AG04450 (cell line): Measurements from ENCODE around the gene PNMA8C. TPM values are rescaled to one million over a fixed set of nuclear protein-coding genes. Genes with fewer than 3 reads are reported as not detected.
"Not testable (repeated sequence)": the region's sequence is repeated elsewhere in the genome, so short reads cannot be mapped to it uniquely, and the experiment has no call there.

ENCODE experiments used
- CTCF ChIA-PET: fragments of 300-600, 350-600 bp; formaldehyde crosslinking; extraction: SDS; loops from one replicate; lab custom pipeline; 2022; ENCODE audit warnings: antibody characterized with exemption, inconsistent platforms; lab: Charles Lee
- POLR2A ChIA-PET: fragments of 350-600 bp; formaldehyde crosslinking; extraction: SDS; loops from one replicate; lab custom pipeline; 2021; ENCODE audit warnings: antibody characterized with exemption, inconsistent platforms; lab: Yijun Ruan, JAX
- DNase-seq: peaks from one replicate; pipeline ENCODE4 v3.0.0-alpha.2; 2011; ENCODE audit warnings: low read depth, low spot score
- H3K27ac ChIP-seq: one replicate; pipeline ENCODE4 v1.5.1; 2012; ENCODE audit warnings: low read depth, low read length, control low read depth
- H3K27me3 ChIP-seq: one replicate; pipeline ENCODE4 v1.6.0; 2012; ENCODE audit warnings: low read length; ENCODE audit not compliant: control insufficient read depth, insufficient read depth
- H3K4me3 ChIP-seq: 2 replicates; pipeline ENCODE4 v1.5.1; 2011; ENCODE audit warnings: mild to moderate bottlenecking, low read depth, low read length, control low read depth
- H3K9me3 ChIP-seq: 2 replicates; pipeline ENCODE4 v1.5.1; 2012; ENCODE audit warnings: low read length; ENCODE audit not compliant: control insufficient read depth, insufficient read depth
- CTCF ChIP-seq: IDR thresholded peaks from 2 replicates; pipeline ENCODE4 v1.5.1; 2011; ENCODE audit warnings: low read depth, low read length, control low read depth, inconsistent platforms
- polyA plus RNA-seq: library from polyadenylated mRNA; depleted of rRNA; stranded (reverse); fragments of >200 nt; gene quantifications from 2 replicates; pipeline ENCODE4 v1.2.3, GENCODE V29; 2011

The PNMA8C gene
- polyA plus RNA-seq, 1 experiment, result 0.21 TPM

- ChIA-PET POLR2A (no interaction called here), CTCF (no interaction called here)
- Histone ChIP-seq H3K27ac (no peak overlapping the region), H3K4me3 (no peak overlapping the region), H3K27me3 (no peaks in the 10 kb centered on the region), H3K9me3 (no peaks in the 10 kb centered on the region)
- no peak for TF ChIP-seq CTCF
- no peak for DNase-seq
Measured at GRCh38 chr19:46423188-46423587, 5.5 kb downstream of the PNMA8C start.

- no peak for DNase-seq
- H3K27me3 ChIP-seq, result no peaks in the 10 kb centered on the region
- no peaks in the 10 kb centered on the region for H3K9me3 ChIP-seq
- H3K4me3 ChIP-seq, result no peak overlapping the region
- CTCF ChIA-PET, result no interaction called here
- POLR2A ChIA-PET, result no interaction called here
- no peak for TF ChIP-seq CTCF
- H3K27ac ChIP-seq, result no peak overlapping the region
Measured at GRCh38 chr19:46422344-46422743, 6.4 kb downstream of the PNMA8C start.

GRCh38 chr19:46420056-46420455, 8.7 kb downstream of the PNMA8C start:
- POLR2A ChIA-PET, result interaction anchor here (0.6 kb wide), 1 partner anchor 56 kb away, joined by 13 read pairs; no protein-coding TSS in a partner anchor
- no peak for DNase-seq
- no peak overlapping the region for H3K27ac ChIP-seq
- no peaks in the 10 kb centered on the region for H3K27me3 ChIP-seq
- TF ChIP-seq CTCF, result no peak
- no peak overlapping the region for H3K4me3 ChIP-seq
- H3K9me3 ChIP-seq, result no peaks in the 10 kb centered on the region
- CTCF ChIA-PET, result no interaction called here

GRCh38 chr19:46415804-46416709, 12.7 kb downstream of the PNMA8C start:
- POLR2A ChIA-PET, result interaction anchor here (0.5 to 0.6 kb wide), 3 partner anchors 26 to 810 kb away, joined by 3 to 5 read pairs (median 3); no protein-coding TSS in a partner anchor
- Histone ChIP-seq H3K4me3 (peak overlapping the region; percentile 51), H3K27ac (peak overlapping the region; percentile 4), H3K9me3 (peaks cover 10% of the 10 kb centered on the region; the same call in 1 of the 2 replicates)
- CTCF ChIA-PET, result interaction anchor here (0.6 to 1.3 kb wide), 3 partner anchors 11 to 135 kb away, joined by 3 to 7 read pairs (median 6); no protein-coding TSS in a partner anchor
- DNase-seq, result peak; percentile 65
- H3K27me3 ChIP-seq, result not testable (repeated sequence)

GRCh38 chr19:46414899-46415298, 13.8 kb downstream of the PNMA8C start:
- H3K27ac ChIP-seq, H3K27me3 ChIP-seq, H3K4me3 ChIP-seq, DNase-seq: not testable (repeated sequence)
- peaks cover 10% of the 10 kb centered on the region; the same call in 1 of the 2 replicates for H3K9me3 ChIP-seq
- CTCF ChIA-PET, result interaction anchor here (0.7 kb wide), 1 partner anchor 179 kb away, joined by 5 read pairs; no protein-coding TSS in a partner anchor
- POLR2A ChIA-PET, result interaction anchor here (0.6 to 0.7 kb wide), 2 partner anchors 67 to 801 kb away, joined by 3 to 4 read pairs; no protein-coding TSS in a partner anchor
